IPS-NIHi7 (cell line): ENCODE measurements around the gene EPHA7.
A peak's percentile ranks its signal among the peaks of the same experiment; 100 is the strongest.

Source experiments
- DNase-seq: peaks from one replicate; pipeline ENCODE4 v3.0.0; 2012; ENCODE audit warnings: mixed read lengths; ENCODE audit errors: extremely low spot score

The EPHA7 gene

DNA sequence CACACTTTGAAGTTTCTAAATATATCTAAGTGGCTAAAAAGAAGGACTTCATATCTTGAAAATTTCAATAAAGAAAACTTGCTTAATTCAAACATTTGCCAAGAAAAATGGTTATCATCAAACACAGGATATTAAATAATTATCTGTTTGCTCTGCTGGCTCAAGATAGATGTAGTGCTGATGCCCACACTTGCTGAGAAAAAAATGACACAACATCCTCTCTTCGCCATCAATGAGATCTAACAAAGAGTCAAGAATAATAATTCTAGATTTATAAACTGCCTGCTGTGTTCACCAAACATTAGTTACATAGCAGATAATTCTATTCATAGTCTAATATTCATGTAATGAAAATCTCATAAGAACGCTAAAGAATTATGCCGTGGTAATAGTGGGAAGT, 93.6 kb downstream of the EPHA7 start:
- no peak for DNase-seq

DNA sequence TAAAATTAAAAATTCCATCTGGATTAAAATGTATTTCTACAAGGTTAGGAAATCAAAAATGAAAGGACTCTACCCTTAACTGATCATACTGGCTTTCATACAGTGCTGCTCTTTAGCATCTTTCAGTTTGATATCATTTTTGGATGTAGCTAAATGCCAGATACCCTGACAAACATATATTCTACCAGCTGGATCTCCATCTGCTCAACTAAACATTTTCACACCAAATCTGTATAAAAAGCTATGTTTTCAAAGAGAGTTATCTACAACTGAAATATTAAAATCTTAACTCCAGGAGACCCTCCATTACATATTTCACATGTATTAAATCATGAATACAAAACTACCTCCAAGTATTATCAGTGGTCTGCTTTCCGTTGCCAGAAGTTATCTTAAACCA, 95.7 kb downstream of the EPHA7 start:
- DNase-seq = no peak

DNA sequence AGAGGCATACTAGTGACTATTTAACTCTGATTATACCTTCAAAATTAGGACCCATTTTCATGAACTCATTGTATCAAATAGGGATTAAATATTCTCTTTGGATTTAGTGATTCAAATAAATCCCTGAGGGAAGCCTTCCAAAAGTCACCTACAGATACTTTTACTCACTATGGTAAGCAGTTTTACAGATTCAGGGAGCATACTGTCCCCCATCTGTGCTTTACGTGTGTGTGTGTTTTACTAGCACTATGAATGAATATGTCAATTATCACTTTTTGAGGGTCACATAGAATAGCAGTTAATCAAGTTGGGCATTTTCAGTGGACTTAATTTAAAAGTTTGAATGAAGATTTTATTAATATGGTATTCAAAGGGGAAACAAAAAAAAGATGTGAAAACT, 96.7 kb downstream of the EPHA7 start:
- no peak for DNase-seq

GRCh38 chr6:93319304-93319703, 100.1 kb downstream of the EPHA7 start:
- DNase-seq = peak; percentile 12

DNA sequence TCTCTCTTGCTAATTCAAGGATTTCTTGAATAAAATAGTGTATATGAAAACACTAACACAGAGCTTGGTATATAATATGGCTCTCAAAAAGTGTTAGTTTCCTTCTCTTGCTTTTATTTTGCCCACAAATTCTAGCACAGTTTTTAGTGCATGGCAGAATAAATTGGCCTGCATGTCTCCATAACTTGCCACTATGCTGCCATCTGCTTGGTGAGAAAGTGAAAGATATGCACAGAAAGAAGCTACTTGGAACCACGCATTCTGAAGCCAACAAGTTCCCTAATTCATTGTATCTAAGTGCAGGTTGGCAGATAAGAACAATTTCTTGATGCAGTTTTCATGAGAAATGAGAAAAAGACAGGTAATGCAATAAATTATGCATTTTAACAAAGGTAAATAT, 101.2 kb downstream of the EPHA7 start:
- no peak for DNase-seq

DNA sequence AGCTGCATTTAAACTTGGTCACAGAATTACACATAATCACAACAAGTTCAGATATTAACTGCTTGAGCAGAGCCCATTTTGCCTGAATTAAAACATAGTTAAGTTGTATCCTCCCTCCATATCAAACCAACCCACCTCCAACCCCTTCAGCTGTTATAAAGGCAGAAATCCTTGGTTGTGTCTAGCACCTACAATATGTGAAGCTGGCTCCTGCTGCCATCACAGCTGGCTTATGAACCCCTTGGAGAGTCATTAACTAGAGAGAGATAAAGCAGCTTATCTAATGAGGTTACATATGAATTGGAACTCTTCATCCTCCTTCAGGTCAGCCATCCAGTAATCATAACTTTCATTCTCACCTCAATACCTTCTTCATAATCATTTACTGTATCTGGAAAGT, 101.8 kb downstream of the EPHA7 start:
- DNase-seq = no peak

- DNase-seq = no peak
Measured at GRCh38 chr6:93307505-93308409, 111.6 kb downstream of the EPHA7 start.

DNA sequence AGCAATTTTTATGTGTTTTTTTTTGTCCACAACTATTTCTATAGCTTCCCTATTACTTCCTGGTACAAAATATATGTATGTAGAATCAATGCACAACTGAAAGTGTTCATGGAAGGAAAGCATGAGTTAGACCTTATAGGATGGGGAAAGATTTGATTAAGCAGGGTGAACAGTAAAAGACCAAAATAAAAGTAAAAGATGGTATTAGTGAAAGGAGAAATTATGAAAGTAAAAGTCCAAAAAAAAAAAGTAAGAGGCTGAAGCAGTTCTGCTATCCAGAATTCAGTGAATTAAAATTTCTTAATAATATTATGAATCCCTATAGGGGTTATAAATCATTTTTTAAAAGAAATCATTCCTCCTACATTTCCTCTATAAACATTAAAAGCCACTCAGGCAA, 114.3 kb downstream of the EPHA7 start:
- no peak for DNase-seq

- no peak for DNase-seq
Measured at GRCh38 chr6:93304505-93304904, 114.9 kb downstream of the EPHA7 start.

DNA sequence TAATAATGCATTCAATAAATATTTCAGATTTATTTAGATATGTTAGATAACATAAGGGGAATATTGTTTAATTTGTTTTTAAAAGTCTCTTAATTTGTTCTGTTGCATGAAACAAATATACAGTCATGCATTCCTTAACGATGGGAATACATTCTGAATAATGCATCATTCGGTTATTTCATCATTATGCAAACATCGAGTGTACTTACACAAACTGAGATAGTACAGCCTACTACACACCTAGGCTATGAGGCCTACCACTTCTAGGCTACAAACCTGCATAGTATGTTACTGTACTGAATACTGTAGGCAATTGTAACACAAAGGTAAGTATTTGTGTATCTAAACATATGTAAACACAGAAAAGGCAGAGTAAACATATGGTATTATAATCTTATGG, 118.7 kb downstream of the EPHA7 start:
- DNase-seq = no peak

GRCh38 chr6:93299622-93300021, 119.7 kb downstream of the EPHA7 start:
- DNase-seq = no peak

DNA sequence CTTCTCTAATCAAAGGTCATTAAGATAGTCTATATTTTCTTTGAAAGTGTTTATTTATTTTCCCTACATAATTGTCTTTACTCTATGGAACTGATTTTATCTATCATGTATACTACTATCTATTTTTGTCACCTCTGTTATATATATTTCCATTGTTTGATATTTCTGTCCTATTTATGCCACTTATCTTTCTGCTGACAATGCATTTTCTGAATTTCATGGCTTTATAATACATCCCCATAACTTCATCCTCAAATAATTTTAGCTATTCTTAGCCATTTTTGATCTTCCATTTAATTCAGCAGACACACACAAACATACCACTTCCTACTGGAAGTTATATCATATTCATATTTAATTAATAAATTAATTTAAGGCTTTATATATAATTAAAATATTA, 123.7 kb downstream of the EPHA7 start:
- DNase-seq = no peak

DNA sequence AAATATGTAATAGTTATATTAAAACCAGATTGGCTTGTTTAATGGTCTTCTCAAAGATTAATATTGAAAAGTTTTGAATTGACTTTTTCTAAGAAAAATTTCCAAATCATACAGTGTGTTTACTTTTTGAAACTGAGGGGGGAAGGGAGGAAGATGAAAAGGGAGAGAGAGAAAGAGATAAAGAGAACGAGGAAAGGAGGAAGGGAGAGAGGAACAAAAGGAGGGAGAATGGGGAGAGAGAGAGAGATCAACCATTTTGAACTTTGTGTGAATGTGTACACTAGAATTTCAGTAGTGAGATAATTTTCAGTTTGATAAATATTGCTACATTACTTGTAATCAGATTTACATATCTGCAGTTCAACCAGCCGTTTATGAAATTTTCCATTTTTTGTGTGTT, 124.5 kb downstream of the EPHA7 start:
- no peak for DNase-seq

DNA sequence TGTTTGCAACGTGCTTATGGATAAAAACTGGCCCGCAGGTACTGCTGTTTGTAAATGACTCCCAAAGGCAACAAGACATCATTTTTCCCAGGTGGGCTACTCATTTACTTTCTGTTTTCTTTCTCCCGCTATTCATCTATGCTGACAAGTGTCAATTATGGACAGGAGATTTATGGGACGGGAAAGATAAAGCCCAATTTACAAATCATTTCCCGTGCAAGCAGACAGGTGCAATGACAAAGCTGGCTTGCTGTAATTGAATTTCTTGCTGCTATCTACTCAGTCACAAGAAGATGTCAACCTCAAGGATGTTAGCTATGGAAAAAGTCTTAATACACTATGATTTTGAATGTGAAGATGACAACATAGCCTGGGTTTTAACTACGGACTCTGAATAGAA, 125.5 kb downstream of the EPHA7 start:
- no peak for DNase-seq

DNA sequence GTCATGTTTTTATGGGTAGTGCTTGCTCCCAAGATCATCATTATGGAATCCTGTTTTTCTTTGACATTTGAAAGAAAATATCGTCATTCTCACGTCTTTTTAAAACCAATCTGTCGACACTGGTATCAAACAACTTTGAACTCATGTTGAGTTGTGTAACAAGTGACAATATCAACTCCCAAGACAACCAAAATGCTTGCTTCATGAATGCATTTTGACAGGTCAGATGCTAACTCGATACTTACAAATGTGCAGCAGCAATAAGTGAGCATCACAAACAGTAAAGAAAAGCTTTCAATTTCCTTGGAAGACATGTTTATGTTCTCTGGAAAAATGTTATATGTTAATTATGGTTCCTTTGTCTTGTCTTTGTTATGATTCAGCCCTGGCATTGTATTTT, 125.9 kb downstream of the EPHA7 start:
- DNase-seq = no peak

DNA sequence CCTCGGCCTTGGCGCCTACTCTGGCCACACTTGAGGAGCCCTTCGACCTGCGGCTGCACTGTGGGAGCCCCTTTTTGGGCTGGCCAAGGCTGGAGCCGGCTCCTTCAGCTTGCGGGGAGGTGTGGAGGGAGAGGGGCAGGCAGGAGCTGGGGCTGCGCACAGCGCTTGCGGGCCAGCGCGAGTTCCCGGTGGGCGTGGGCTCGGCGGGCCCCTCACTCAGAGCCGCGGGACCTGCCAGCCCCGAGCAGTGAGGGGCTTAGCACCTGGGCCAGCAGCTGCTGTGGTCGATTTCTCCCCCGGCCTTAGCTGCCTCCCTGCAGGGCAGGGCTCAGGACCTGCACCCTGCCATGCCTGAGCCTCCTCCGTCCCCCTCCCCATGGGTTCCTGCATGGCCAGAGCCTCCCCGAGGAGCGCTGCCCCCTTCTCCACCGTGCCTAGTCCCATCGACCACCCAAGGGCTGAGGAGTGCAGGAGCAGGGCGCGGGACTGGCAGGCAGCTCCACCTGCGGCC, 136.8 kb downstream of the EPHA7 start:
- DNase-seq = no peak

- DNase-seq = no peak
Measured at GRCh38 chr6:93278241-93278640, 141.1 kb downstream of the EPHA7 start.

GRCh38 chr6:93272896-93273295, 146.5 kb downstream of the EPHA7 start:
- no peak for DNase-seq

DNA sequence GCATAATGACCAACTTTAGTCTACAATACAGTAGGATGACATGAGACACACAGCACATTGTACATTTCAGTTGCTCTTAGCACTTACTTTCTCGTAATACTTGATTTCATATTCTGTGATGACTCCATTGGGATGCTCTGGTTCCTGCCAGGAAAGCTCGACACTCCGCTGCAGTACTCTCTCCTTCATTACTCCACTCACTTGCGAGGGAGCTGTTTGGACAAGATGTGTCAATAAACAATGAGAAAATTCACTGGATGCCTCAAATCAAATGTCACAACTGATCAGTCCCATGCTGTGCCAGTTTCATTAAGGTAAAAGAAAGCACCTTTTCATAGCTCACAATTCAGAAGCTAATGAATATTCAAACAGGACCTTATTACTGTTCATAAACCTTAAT, 147.1 kb downstream of the EPHA7 start:
- no peak for DNase-seq

- no peak for DNase-seq
Measured at GRCh38 chr6:93266116-93266817, 153.1 kb downstream of the EPHA7 start.

DNA sequence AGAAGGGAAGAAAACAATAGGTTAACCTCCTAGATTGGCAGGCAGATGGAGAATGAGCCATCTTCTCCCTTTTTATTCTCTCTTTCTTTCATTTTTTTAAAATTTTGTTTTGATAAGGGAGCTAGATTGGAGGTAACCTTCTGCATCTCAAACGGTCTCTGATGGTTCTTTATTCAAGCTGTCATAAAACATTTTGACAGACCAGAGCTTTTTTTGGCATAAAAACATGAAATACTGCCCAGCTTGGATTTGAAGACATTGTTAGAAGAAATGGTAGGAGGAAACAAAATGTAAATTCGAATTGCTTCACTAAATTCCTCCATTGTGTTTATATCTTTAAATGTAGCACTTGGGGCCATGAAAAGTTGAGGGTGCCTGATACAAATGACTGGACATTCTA, 158.5 kb downstream of the EPHA7 start:
- no peak for DNase-seq

GRCh38 chr6:93259332-93259731, 160.0 kb downstream of the EPHA7 start:
- no peak for DNase-seq

- no peak for DNase-seq
Measured at GRCh38 chr6:93252930-93253329, 166.4 kb downstream of the EPHA7 start.
